Hepatocyte (in vitro differentiated cells): ENCODE measurements around the gene NDUFA6.

Experiments
- CTCF ChIP-seq: fragments of 200-600 bp; sonication (generic); IDR thresholded peaks from 2 replicates; pipeline ENCODE4 v1.5.1; 2016; ENCODE audit warnings: antibody characterized with exemption, mild to moderate bottlenecking; ENCODE audit not compliant: poor library complexity
- EZH2phosphoT487 ChIP-seq: fragments of 200-600 bp; sonication (generic); IDR thresholded peaks from one replicate; pipeline ENCODE4 v1.6.1; 2018; ENCODE audit warnings: antibody characterized with exemption, mild to moderate bottlenecking, low read depth, moderate library complexity; ENCODE audit not compliant: unreplicated experiment, severe bottlenecking

GRCh38 chr22:42062506-42063170, 27.9 kb downstream of the NDUFA6 start:
- no peak for TF ChIP-seq CTCF
- no peak for TF ChIP-seq EZH2phosphoT487
